Small intestine (tissue), 7 donors: ENCODE data around the gene RPL39L. TPM values are rescaled to one million over a fixed set of nuclear protein-coding genes. Genes with fewer than 3 reads are reported as not detected.

ENCODE experiments used
- DNase-seq, 2 donors: peaks; one replicate each; pipeline versions ENCODE4 v3.0.0 to v3.0.0-alpha.2; 2013
- FAIRE-seq: peaks from 2 replicates; lab custom pipeline; 2012; peaks lifted over from hg19 to GRCh38; lab: Jason Lieb, UNC
- H3K27ac ChIP-seq, 3 donors: one replicate each; pipeline ENCODE4 v1.5.1; 2013; ENCODE audit warnings: low read length in 2 of 3, mild to moderate bottlenecking in 2 of 3, control low read depth in 1 of 3, inconsistent platforms in 1 of 3, low read depth in 1 of 3, moderate library complexity in 1 of 3
- H3K27me3 ChIP-seq, 3 donors: one replicate each; pipeline ENCODE4 v1.6.1; 2013; ENCODE audit warnings: low read length in 3 of 3, inconsistent platforms in 1 of 3; ENCODE audit not compliant: control insufficient read depth in 3 of 3, insufficient read depth in 3 of 3
- H3K36me3 ChIP-seq, 3 donors: one replicate each; pipeline ENCODE4 v1.6.1; 2013; ENCODE audit warnings: low read length in 3 of 3, inconsistent platforms in 1 of 3, low read depth in 1 of 3, mild to moderate bottlenecking in 1 of 3, moderate library complexity in 1 of 3; ENCODE audit not compliant: control insufficient read depth in 3 of 3, insufficient read depth in 2 of 3
- H3K4me1 ChIP-seq, 3 donors: one replicate each; pipeline ENCODE4 v1.6.1; 2013; ENCODE audit warnings: low read length in 2 of 3, inconsistent platforms in 1 of 3, low read depth in 1 of 3, mild to moderate bottlenecking in 1 of 3, moderate library complexity in 1 of 3; ENCODE audit not compliant: control insufficient read depth in 3 of 3, insufficient read depth in 2 of 3
- H3K4me3 ChIP-seq, 3 donors: one replicate each; pipeline ENCODE4 v1.5.1; 2013; ENCODE audit warnings: low read length in 3 of 3, control low read depth in 1 of 3, inconsistent platforms in 1 of 3, low read depth in 1 of 3, mild to moderate bottlenecking in 1 of 3, moderate library complexity in 1 of 3
- H3K9me3 ChIP-seq, 2 donors: one replicate each; pipeline ENCODE4 v1.6.1; 2013; ENCODE audit warnings: low read depth in 1 of 2, low read length in 1 of 2; ENCODE audit not compliant: control insufficient read depth in 2 of 2, insufficient read depth in 1 of 2
- WGBS, 3 donors: extraction: QIAGEN DNeasy Blood & Tissue Kit; methylation state at CpG; one replicate each; pipeline ENCODE4 v1.1.7; 2013; 5-methylcytosine and 5-hydroxymethylcytosine counted together
- polyA plus RNA-seq, 4 donors: library from polyadenylated mRNA; stranded (reverse) in 3 of 4; unstranded in 1 of 4; fragments of 200-250 nt in 3 of 4; fragments of 120-200 nt in 1 of 4; gene quantifications; one replicate each; pipeline versions ENCODE4 v1.2.1 to v1.2.3, GENCODE V29; 2013
- donor health status: healthy with polysubstance abuse.
- donor health status: control.
- donor health status: control.
- donor health status: Bipolar disorder and iron deficiency.
- donor health status: healthy.

Gene RPL39L
- polyA plus RNA-seq, 4 donors = 2.7 to 18.6 (median 8.3) TPM

GRCh38 chr3:187114511-187114910 is 24.8 kb downstream of the RPL39L start:
- Histone ChIP-seq H3K36me3 (no peaks in the 10 kb centered on the region), H3K27me3 (no peaks in the 10 kb centered on the region), H3K4me1 (no peaks in the 10 kb centered on the region), H3K27ac (no peak overlapping the region), H3K9me3 (no peaks in the 10 kb centered on the region), H3K4me3 (no peak overlapping the region)
- DNase-seq = no peak
- WGBS, 3 donors = 81 to 90% (median 89%) methylated on average over 2 of the region's 2 CpGs
- no peak for FAIRE-seq

GRCh38 chr3:187112934-187113793 is 26.1 kb downstream of the RPL39L start:
- no peaks in the 10 kb centered on the region for H3K27me3 ChIP-seq
- H3K9me3 ChIP-seq = no peaks in the 10 kb centered on the region
- H3K27ac ChIP-seq = no peak overlapping the region
- H3K4me3 ChIP-seq = no peak overlapping the region
- 11 to 23% (median 12%) methylated on average over 2 of the region's 2 CpGs for WGBS, 3 donors
- no peaks in the 10 kb centered on the region for H3K36me3 ChIP-seq
- no peaks in the 10 kb centered on the region for H3K4me1 ChIP-seq
- FAIRE-seq = no peak
- peak; percentile 23 to 41 for DNase-seq

- H3K36me3 ChIP-seq = no peaks in the 10 kb centered on the region
- DNase-seq (no peak), FAIRE-seq (no peak)
- 65 to 85% (median 78%) methylated on average over 1 of the region's 1 CpG for WGBS, 3 donors
- H3K27me3 ChIP-seq = no peaks in the 10 kb centered on the region
- H3K4me1 ChIP-seq = no peaks in the 10 kb centered on the region
- no peaks in the 10 kb centered on the region for H3K9me3 ChIP-seq
- no peak overlapping the region for H3K4me3 ChIP-seq
- no peak overlapping the region for H3K27ac ChIP-seq
Measured at GRCh38 chr3:187110156-187110555, 29.1 kb downstream of the RPL39L start.

GRCh38 chr3:187107989-187108388 is 31.3 kb downstream of the RPL39L start:
- Histone ChIP-seq H3K27me3 (no peaks in the 10 kb centered on the region), H3K27ac (no peak overlapping the region), H3K36me3 (no peaks in the 10 kb centered on the region), H3K4me1 (no peaks in the 10 kb centered on the region), H3K9me3 (no peaks in the 10 kb centered on the region), H3K4me3 (no peak overlapping the region)
- 79 to 81% (median 81%) methylated on average over 3 of the region's 3 CpGs for WGBS, 3 donors
- no peak for FAIRE-seq
- no peak for DNase-seq

- Histone ChIP-seq H3K27ac (no peak overlapping the region), H3K4me3 (no peak overlapping the region), H3K9me3 (no peaks in the 10 kb centered on the region), H3K27me3 (no peaks in the 10 kb centered on the region), H3K4me1 (peaks cover 0 to 6% (median 3%) of the 10 kb centered on the region in 3 donors), H3K36me3 (no peaks in the 10 kb centered on the region)
- FAIRE-seq (no peak), DNase-seq (no peak)
- WGBS, 3 donors = 90 to 95% (median 94%) methylated on average over 3 of the region's 3 CpGs
Measured at GRCh38 chr3:187105700-187106099, 33.6 kb downstream of the RPL39L start.

- Histone ChIP-seq H3K36me3 (no peaks in the 10 kb centered on the region), H3K4me1 (peaks cover 0 to 6% (median 3%) of the 10 kb centered on the region in 3 donors), H3K27me3 (no peaks in the 10 kb centered on the region), H3K9me3 (no peaks in the 10 kb centered on the region), H3K4me3 (no peak overlapping the region), H3K27ac (no peak overlapping the region)
- FAIRE-seq = no peak
- 74 to 89% (median 82%) methylated on average over 7 of the region's 7 CpGs for WGBS, 3 donors
- DNase-seq = peak in 1 of 2 donors; percentile 11
Measured at GRCh38 chr3:187104933-187105332, 34.4 kb downstream of the RPL39L start.

GRCh38 chr3:187104342-187104741 is 35.0 kb downstream of the RPL39L start:
- no peak overlapping the region for H3K4me3 ChIP-seq
- no peak overlapping the region for H3K27ac ChIP-seq
- H3K4me1 ChIP-seq = peaks cover 0 to 6% (median 3%) of the 10 kb centered on the region in 3 donors
- H3K36me3 ChIP-seq = no peaks in the 10 kb centered on the region
- no peak for FAIRE-seq
- 94 to 98% (median 96%) methylated on average over 7 of the region's 7 CpGs for WGBS, 3 donors
- DNase-seq = no peak
- no peaks in the 10 kb centered on the region for H3K27me3 ChIP-seq
- H3K9me3 ChIP-seq = no peaks in the 10 kb centered on the region

- Histone ChIP-seq H3K4me1 (peaks cover 0 to 6% (median 3%) of the 10 kb centered on the region in 3 donors), H3K9me3 (no peaks in the 10 kb centered on the region), H3K27me3 (no peaks in the 10 kb centered on the region), H3K27ac (no peak overlapping the region), H3K36me3 (no peaks in the 10 kb centered on the region), H3K4me3 (no peak overlapping the region)
- WGBS, 3 donors = 94 to 95% (median 95%) methylated on average over 5 of the region's 5 CpGs
- FAIRE-seq (no peak), DNase-seq (no peak)
Measured at GRCh38 chr3:187103251-187103650, 36.0 kb downstream of the RPL39L start.
